SU-DHL-6 (cell line): ENCODE measurements around the gene C12orf75.

ENCODE experiments used
- H2AFZ ChIP-seq: fragments of 200-600 bp; sonication (generic); 2 replicates; pipeline ENCODE4 v1.6.1; 2014; ENCODE audit warnings: low read depth, mild to moderate bottlenecking, moderate library complexity, mixed read lengths, antibody characterized with exemption, low read length; ENCODE audit not compliant: severe bottlenecking
- H3F3A ChIP-seq: fragments of 200-600 bp; shearing (Covaris generic); 2 replicates; pipeline ENCODE4 v1.6.0; 2016; ENCODE audit warnings: antibody characterized with exemption, mild to moderate bottlenecking; ENCODE audit not compliant: insufficient read depth
- H3K27ac ChIP-seq: fragments of 200-600 bp; sonication (generic); 2 replicates; pipeline ENCODE4 v1.5.1; 2016; ENCODE audit warnings: low read depth, mild to moderate bottlenecking, low read length, moderate library complexity, mixed read lengths
- H3K27me3 ChIP-seq: fragments of 200-600 bp; sonication (generic), shearing (Covaris generic); 2 replicates; pipeline ENCODE4 v1.6.0; 2014; ENCODE audit warnings: mild to moderate bottlenecking, low read length
- H3K36me3 ChIP-seq: fragments of 200-600 bp; sonication (generic); 2 replicates; pipeline ENCODE4 v1.6.1; 2014; ENCODE audit warnings: mild to moderate bottlenecking, low read length, mixed read lengths
- H3K4me2 ChIP-seq: fragments of 300-600, 200-600 bp; shearing (Covaris generic), sonication (generic); 2 replicates; pipeline ENCODE4 v1.6.0; 2014; ENCODE audit warnings: low read length, low read depth, mild to moderate bottlenecking; ENCODE audit not compliant: poor library complexity, severe bottlenecking
- H3K4me3 ChIP-seq: fragments of 200-600 bp; sonication (generic); 2 replicates; pipeline ENCODE4 v1.5.1; 2014; ENCODE audit warnings: antibody characterized with exemption, low read length, mild to moderate bottlenecking, mixed read lengths; ENCODE audit not compliant: insufficient read depth, poor library complexity, severe bottlenecking
- H3K79me2 ChIP-seq: fragments of 200-600 bp; sonication (generic); 2 replicates; pipeline ENCODE4 v1.6.1; 2014; ENCODE audit warnings: mild to moderate bottlenecking, low read length, moderate library complexity; ENCODE audit not compliant: insufficient read depth
- H3K9ac ChIP-seq: fragments of 200-600 bp; sonication (generic); 2 replicates; pipeline ENCODE4 v1.7.0; 2014; ENCODE audit warnings: mild to moderate bottlenecking, low read length
- H3K9me2 ChIP-seq: fragments of 200-600 bp; sonication (generic); replicated peaks from 2 replicates; pipeline ENCODE4 v1.6.1; 2014; ENCODE audit warnings: low read length; ENCODE audit not compliant: insufficient read depth
- H3K9me3 ChIP-seq: fragments of 200-600 bp; sonication (generic); 2 replicates; pipeline ENCODE4 v1.6.1; 2014; ENCODE audit warnings: low read length, mixed read lengths; ENCODE audit not compliant: insufficient read depth
- H4K20me1 ChIP-seq: fragments of 200-600 bp; sonication (generic); 2 replicates; pipeline ENCODE4 v1.6.1; 2014; ENCODE audit warnings: low read depth, mild to moderate bottlenecking, antibody characterized with exemption, low read length, moderate library complexity, mixed read lengths
- EZH2phosphoT487 ChIP-seq: fragments of 200-600 bp; sonication (generic), shearing (Covaris generic); conservative IDR thresholded peaks from 2 replicates; pipeline ENCODE4 v1.6.1; 2018; ENCODE audit warnings: mild to moderate bottlenecking, antibody characterized with exemption, low read length, moderate library complexity, mixed read lengths
- TF ChIP-seq, protein P1 (sequence below): fragments of 200-600 bp; sonication (generic); IDR thresholded peaks from one replicate; pipeline ENCODE4 v1.5.1; 2017; ENCODE audit warnings: antibody characterized with exemption, mild to moderate bottlenecking, low read length, moderate library complexity; ENCODE audit not compliant: insufficient read depth, poor library complexity, severe bottlenecking

Gene C12orf75

DNA sequence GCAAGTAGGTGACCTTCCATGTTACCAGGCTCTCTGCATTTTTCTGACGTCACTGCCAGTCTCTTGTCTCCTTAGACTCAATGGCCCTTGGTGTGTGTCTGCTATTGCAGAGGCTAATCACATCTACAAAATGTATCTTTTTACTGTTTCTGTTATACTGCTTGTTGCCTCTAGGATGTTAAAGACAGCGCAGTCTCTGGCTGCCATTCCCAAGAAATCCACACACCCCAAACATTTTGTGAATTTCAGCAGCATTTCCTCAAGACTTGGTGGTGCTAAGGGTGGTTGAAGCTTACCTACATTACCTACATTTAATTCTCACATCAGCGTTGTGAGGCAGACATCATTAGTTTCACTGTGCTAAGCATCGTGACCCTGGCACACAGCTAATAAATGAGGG is 87.2 kb downstream of the C12orf75 start:
- no peak overlapping the region for H3K4me2 ChIP-seq

DNA sequence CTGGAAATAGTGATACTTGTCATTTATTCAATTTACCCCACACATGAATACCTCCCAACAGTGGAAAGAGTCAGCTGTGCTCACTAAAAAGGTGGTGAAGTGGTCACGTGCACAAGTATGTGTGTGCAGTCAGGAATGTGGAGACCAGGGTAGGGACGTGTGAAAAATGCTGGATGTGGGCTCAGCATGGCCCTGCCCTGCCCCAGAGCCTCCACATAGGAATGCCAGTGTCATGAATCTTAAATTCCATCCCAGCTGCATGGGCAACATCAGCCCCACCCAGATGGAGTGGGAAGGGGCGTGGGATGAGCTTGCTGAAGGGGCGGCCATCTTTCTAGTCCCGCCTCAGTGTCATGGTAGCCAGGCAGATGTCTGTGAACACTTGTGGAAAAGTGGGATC is 87.7 kb downstream of the C12orf75 start:
- TF ChIP-seq, protein P1, sequence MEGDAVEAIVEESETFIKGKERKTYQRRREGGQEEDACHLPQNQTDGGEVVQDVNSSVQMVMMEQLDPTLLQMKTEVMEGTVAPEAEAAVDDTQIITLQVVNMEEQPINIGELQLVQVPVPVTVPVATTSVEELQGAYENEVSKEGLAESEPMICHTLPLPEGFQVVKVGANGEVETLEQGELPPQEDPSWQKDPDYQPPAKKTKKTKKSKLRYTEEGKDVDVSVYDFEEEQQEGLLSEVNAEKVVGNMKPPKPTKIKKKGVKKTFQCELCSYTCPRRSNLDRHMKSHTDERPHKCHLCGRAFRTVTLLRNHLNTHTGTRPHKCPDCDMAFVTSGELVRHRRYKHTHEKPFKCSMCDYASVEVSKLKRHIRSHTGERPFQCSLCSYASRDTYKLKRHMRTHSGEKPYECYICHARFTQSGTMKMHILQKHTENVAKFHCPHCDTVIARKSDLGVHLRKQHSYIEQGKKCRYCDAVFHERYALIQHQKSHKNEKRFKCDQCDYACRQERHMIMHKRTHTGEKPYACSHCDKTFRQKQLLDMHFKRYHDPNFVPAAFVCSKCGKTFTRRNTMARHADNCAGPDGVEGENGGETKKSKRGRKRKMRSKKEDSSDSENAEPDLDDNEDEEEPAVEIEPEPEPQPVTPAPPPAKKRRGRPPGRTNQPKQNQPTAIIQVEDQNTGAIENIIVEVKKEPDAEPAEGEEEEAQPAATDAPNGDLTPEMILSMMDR, result no peak
- TF ChIP-seq EZH2phosphoT487, result no peak
- no peak overlapping the region for H3K4me3 ChIP-seq
- H3K4me2 ChIP-seq, result no peak overlapping the region
- H2AFZ ChIP-seq, result no peak overlapping the region
- H3F3A ChIP-seq, result no peaks in the 10 kb centered on the region
- H3K9ac ChIP-seq, result no peak overlapping the region
- no peaks in the 10 kb centered on the region for H3K79me2 ChIP-seq
- no peaks in the 10 kb centered on the region for H3K9me2 ChIP-seq
- H3K27ac ChIP-seq, result no peak overlapping the region
- no peaks in the 10 kb centered on the region for H3K27me3 ChIP-seq
- H3K36me3 ChIP-seq, result no peaks in the 10 kb centered on the region
- H3K9me3 ChIP-seq, result no peaks in the 10 kb centered on the region
- H4K20me1 ChIP-seq, result no peaks in the 10 kb centered on the region

More for the DNA sequence above, 87.2 kb downstream of the C12orf75 start:
- Histone ChIP-seq H3K9me3 (no peaks in the 10 kb centered on the region), H3K27me3 (no peaks in the 10 kb centered on the region), H4K20me1 (no peaks in the 10 kb centered on the region), H2AFZ (no peak overlapping the region), H3K79me2 (no peaks in the 10 kb centered on the region), H3F3A (no peaks in the 10 kb centered on the region), H3K36me3 (no peaks in the 10 kb centered on the region), H3K27ac (no peak overlapping the region), H3K9me2 (no peaks in the 10 kb centered on the region), H3K4me3 (no peak overlapping the region), H3K9ac (no peak overlapping the region)
- TF ChIP-seq, protein P1, result no peak
- TF ChIP-seq EZH2phosphoT487, result no peak

DNA sequence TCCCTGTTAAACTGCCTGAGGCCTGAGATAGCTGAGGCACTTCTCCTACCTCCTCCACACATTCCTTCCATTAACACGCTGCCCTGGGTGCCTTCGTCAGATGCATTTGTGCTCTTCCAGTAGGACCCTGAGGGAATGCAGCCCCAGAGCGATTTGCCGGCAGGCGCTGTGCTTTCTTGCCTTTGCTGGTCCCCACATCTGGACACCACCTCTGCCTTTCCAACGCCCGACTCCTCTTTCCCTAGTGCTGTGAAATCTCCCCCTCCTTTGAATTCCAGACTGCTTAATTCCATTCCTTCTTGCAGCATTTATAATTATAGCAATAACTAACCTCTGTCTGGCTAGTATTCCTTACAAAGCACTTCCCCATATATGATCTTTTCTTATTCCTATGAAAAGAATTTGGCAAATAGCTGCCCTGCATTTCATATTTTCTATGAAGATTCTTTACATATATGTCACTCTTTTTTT is 88.4 kb downstream of the C12orf75 start:
- Histone ChIP-seq H3K4me2 (no peak overlapping the region), H3K27ac (no peak overlapping the region), H3K9me2 (no peaks in the 10 kb centered on the region), H3K79me2 (no peaks in the 10 kb centered on the region), H3K9ac (no peak overlapping the region), H4K20me1 (no peaks in the 10 kb centered on the region), H3K9me3 (no peaks in the 10 kb centered on the region), H3K27me3 (no peaks in the 10 kb centered on the region), H3F3A (no peaks in the 10 kb centered on the region), H2AFZ (no peak overlapping the region), H3K4me3 (no peak overlapping the region), H3K36me3 (no peaks in the 10 kb centered on the region)
- TF ChIP-seq EZH2phosphoT487, result no peak
- TF ChIP-seq, protein P1, result no peak
